Endothelial cell of umbilical vein (primary cell): ENCODE measurements around the gene TLE1. TPM values are rescaled to one million over a fixed set of nuclear protein-coding genes. Genes with fewer than 3 reads are reported as not detected.
"Not testable (repeated sequence)": the region's sequence is repeated elsewhere in the genome, so short reads cannot be mapped to it uniquely, and the experiment has no call there.

Source experiments
- BruUV-seq: library from RNA; stranded (reverse); fragments of 400-500 nt; replicated peaks from 2 replicates; lab custom pipeline; 2021; lab: Mats Ljungman, UMichigan
- CTCF ChIA-PET: fragments of 300-600, 350-600 bp; sonication (Branson Sonifier 250); formaldehyde crosslinking; loops from one replicate; lab custom pipeline; 2021; ENCODE audit warnings: antibody characterized with exemption, inconsistent platforms; lab: Charles Lee
- POLR2A ChIA-PET: fragments of 300-600, 350-600 bp; sonication (Branson Sonifier 250); formaldehyde crosslinking; loops from one replicate; lab custom pipeline; 2021; ENCODE audit warnings: antibody characterized with exemption, inconsistent platforms; lab: Charles Lee
- DNase-seq: peaks from one replicate; pipeline ENCODE4 v3.0.0-alpha.2; 2011; ENCODE audit warnings: low read depth, low spot score
- FAIRE-seq: peaks from 2 replicates; lab custom pipeline; 2011; peaks lifted over from hg19 to GRCh38; lab: Jason Lieb, UNC
- H2AFZ ChIP-seq: 2 replicates; pipeline ENCODE4 v1.6.0; 2012; ENCODE audit warnings: low read depth, low read length, control low read depth, inconsistent platforms
- H3K27ac ChIP-seq: 2 replicates; pipeline ENCODE4 v1.5.1; 2011; ENCODE audit warnings: low read depth, mild to moderate bottlenecking, control low read depth, low read length, moderate library complexity; ENCODE audit not compliant: insufficient read depth
- H3K27me3 ChIP-seq, 2 experiments: 2 replicates each; pipeline versions ENCODE4 v1.6.0 to v1.6.1; 2011; ENCODE audit warnings: low read length in 2 of 2, mixed read lengths in 1 of 2; ENCODE audit not compliant: control insufficient read depth in 2 of 2, insufficient read depth in 2 of 2
- H3K36me3 ChIP-seq, 2 experiments: 2 replicates in 1 of 2; 3 replicates in 1 of 2; pipeline ENCODE4 v1.5.1; 2011; ENCODE audit warnings: low read length in 2 of 2, mild to moderate bottlenecking in 1 of 2, moderate library complexity in 1 of 2; ENCODE audit not compliant: control insufficient read depth in 2 of 2, insufficient read depth in 2 of 2; ENCODE audit errors: extremely low read depth in 1 of 2
- H3K4me1 ChIP-seq: 3 replicates; pipeline ENCODE4 v1.5.1; 2011; ENCODE audit warnings: mild to moderate bottlenecking, low read length; ENCODE audit not compliant: control insufficient read depth, insufficient read depth; ENCODE audit errors: extremely low read depth
- H3K4me2 ChIP-seq: 2 replicates; pipeline ENCODE4 v1.6.1; 2011; ENCODE audit warnings: low read length, control low read depth, mixed read lengths; ENCODE audit not compliant: insufficient read depth
- H3K4me3 ChIP-seq, 3 experiments: fragments of 200-600 bp in 1 of 3; sonication (generic), shearing (Covaris generic) in 1 of 3; replicated peaks in 1 of 3; 2 replicates each; pipeline ENCODE4 v1.5.1; 2011 to 2016; ENCODE audit warnings: control low read depth in 3 of 3, low read length in 3 of 3, mild to moderate bottlenecking in 2 of 3, inconsistent platforms in 1 of 3, low read depth in 1 of 3, moderate library complexity in 1 of 3; ENCODE audit not compliant: insufficient read depth in 1 of 3
- H3K79me2 ChIP-seq: 2 replicates; pipeline ENCODE4 v1.6.0; 2012; ENCODE audit warnings: low read length, inconsistent platforms; ENCODE audit not compliant: control insufficient read depth, insufficient read depth
- H3K9ac ChIP-seq: replicated peaks from 2 replicates; pipeline ENCODE3; 2011; ENCODE audit warnings: low read length, control low read depth; ENCODE audit not compliant: insufficient read depth; ENCODE audit errors: extremely low read depth
- H3K9me1 ChIP-seq: replicated peaks from 3 replicates; pipeline ENCODE4 v1.6.0; 2011; ENCODE audit warnings: mild to moderate bottlenecking, low read length; ENCODE audit not compliant: control insufficient read depth, insufficient read depth; ENCODE audit errors: extremely low read depth
- H3K9me3 ChIP-seq: replicated peaks from 2 replicates; pipeline ENCODE4 v1.5.1; 2012; ENCODE audit warnings: low read length, inconsistent platforms; ENCODE audit not compliant: control insufficient read depth, insufficient read depth
- H4K20me1 ChIP-seq: replicated peaks from 2 replicates; pipeline ENCODE3; 2011; ENCODE audit warnings: mild to moderate bottlenecking, low read length; ENCODE audit not compliant: control insufficient read depth, insufficient read depth; ENCODE audit errors: extremely low read depth
- POLR2AphosphoS5 ChIP-seq: IDR thresholded peaks from 2 replicates; pipeline ENCODE4 v1.6.1; 2012; ENCODE audit warnings: low read depth, mild to moderate bottlenecking, control low read depth, low read length, moderate library complexity; ENCODE audit not compliant: insufficient read depth
- dilution Hi-C: fragments of 300-500 bp; cut with MboI; formaldehyde crosslinking; loops from one replicate; pipeline ENCODE4 v1.15.0; 2019; ENCODE audit warnings: low sequenced_read_pairs; ENCODE audit not compliant: extremely low pct_ligation_motif_present
- intact Hi-C: fragments of 100-400 bp; cut with micrococcal nuclease; formaldehyde crosslinking; loops from one replicate; pipeline ENCODE4 v1.10.0; 2022
- polyA plus RNA-seq, 4 experiments: library from polyadenylated mRNA; depleted of rRNA in 3 of 4; stranded (reverse) in 3 of 4; unstranded in 1 of 4; fragments of >200 nt; gene quantifications; 2 replicates each; pipeline versions ENCODE4 v1.2.1 to v1.2.3, GENCODE V29; 2011 to 2012; ENCODE audit warnings: missing spikeins in 1 of 4
- total RNA-seq: library from RNA; stranded (reverse); gene quantifications from 2 replicates; pipeline ENCODE4 v1.2.3, GENCODE V29; 2021

The TLE1 gene
- total and polyA plus RNA-seq, 2 donors (not counting 3 experiments of a cell fraction or from before 2014, with no cell fraction given) = 55.0 to 58.2 TPM

- H4K20me1 ChIP-seq, dilution Hi-C loops, DNase-seq, H3K36me3 ChIP-seq, FAIRE-seq, H3K27me3 ChIP-seq, H3K9me3 ChIP-seq, H3K9me1 ChIP-seq: not testable (repeated sequence)
- H3K4me3 ChIP-seq = peak overlapping the region; percentile 78 to 96 (median 80)
- POLR2A ChIA-PET = interaction anchor here (0.7 kb wide), 3 partner anchors 187 to 1181 kb away, joined by 4 to 7 read pairs (median 5); no protein-coding TSS in a partner anchor
- CTCF ChIA-PET = interaction anchor here (0.7 to 6.1 kb wide), 4 partner anchors 92 to 1135 kb away, joined by 5 to 47 read pairs (median 20); no protein-coding TSS in a partner anchor
- H3K9ac ChIP-seq = peak overlapping the region; percentile 82
- H3K27ac ChIP-seq = peak overlapping the region; percentile 67
- peaks cover 31% of the 10 kb centered on the region for H3K4me1 ChIP-seq
- H3K79me2 ChIP-seq = peaks cover 48% of the 10 kb centered on the region
- TSS peak; percentile 27 for BruUV-seq
- intact Hi-C loops = loop anchor here (1.0 to 10.0 kb wide), 15 partner anchors 36 to 1273 kb away; no protein-coding TSS in a partner anchor
- peak overlapping the region; percentile 56 for H3K4me2 ChIP-seq
- H2AFZ ChIP-seq = peak overlapping the region; percentile 42
These were observed 329 bp downstream of the TLE1 start for GRCh38 chr9:81689093-81689342.

- H3K4me2 ChIP-seq = peak overlapping the region; percentile 56
- H3K9me1 ChIP-seq, FAIRE-seq, DNase-seq, H3K27me3 ChIP-seq, dilution Hi-C loops, BruUV-seq, H3K36me3 ChIP-seq, H4K20me1 ChIP-seq, H3K9me3 ChIP-seq: not testable (repeated sequence)
- peak; percentile 11 for TF ChIP-seq POLR2AphosphoS5
- POLR2A ChIA-PET = interaction anchor here (0.7 kb wide), 3 partner anchors 188 to 1182 kb away, joined by 4 to 7 read pairs (median 5); no protein-coding TSS in a partner anchor
- CTCF ChIA-PET = interaction anchor here (0.7 to 6.1 kb wide), 3 partner anchors 161 to 1135 kb away, joined by 6 to 47 read pairs (median 34); no protein-coding TSS in a partner anchor
- peaks cover 36% of the 10 kb centered on the region for H3K4me1 ChIP-seq
- intact Hi-C loops = loop anchor here (1.0 to 10.0 kb wide), 15 partner anchors 36 to 1274 kb away; no protein-coding TSS in a partner anchor
- peak overlapping the region; percentile 42 for H2AFZ ChIP-seq
- peak overlapping the region; percentile 82 for H3K9ac ChIP-seq
- peak overlapping the region; percentile 67 for H3K27ac ChIP-seq
- H3K79me2 ChIP-seq = peaks cover 54% of the 10 kb centered on the region
- peak overlapping the region; percentile 78 to 96 (median 80) for H3K4me3 ChIP-seq
These were observed 870 bp downstream of the TLE1 start for GRCh38 chr9:81688262-81689092.
